Heart right ventricle (tissue), 16 donors: ENCODE data around the gene SPDYE4. TPM values are rescaled to one million over a fixed set of nuclear protein-coding genes. Genes with fewer than 3 reads are reported as not detected.

Experiments used
- ATAC-seq, 8 donors: fragments of 200-7000 bp; cut with Tn5 transposase; one replicate each; pipeline ENCODE4 v1.9.1; 2020; ENCODE audit warnings: mild to moderate bottlenecking in 8 of 8, moderate library complexity in 8 of 8, moderate number of reproducible peaks in 1 of 8
- DNase-seq, 2 donors: peaks; one replicate each; pipeline ENCODE4 v3.0.0-alpha.2; 2020
- H3K27ac ChIP-seq, 10 donors: fragments of 200-600 bp; sonication (generic) in 2 of 10; one replicate each; pipeline versions ENCODE4 v1.5.0 to v1.8.0; 2020 to 2022; ENCODE audit warnings: mild to moderate bottlenecking in 3 of 10
- H3K27me3 ChIP-seq, 7 donors: fragments of 200-600 bp; one replicate each; pipeline ENCODE4 v1.8.0; 2021 to 2022; ENCODE audit warnings: mild to moderate bottlenecking in 2 of 7
- H3K36me3 ChIP-seq, 9 donors: fragments of 200-600 bp; sonication (generic) in 1 of 9; one replicate each; pipeline versions ENCODE4 v1.5.0 to v1.8.0; 2020 to 2022; ENCODE audit warnings: mild to moderate bottlenecking in 2 of 9
- H3K4me1 ChIP-seq, 9 donors: fragments of 200-600 bp; sonication (generic) in 1 of 9; one replicate each; pipeline versions ENCODE4 v1.5.0 to v1.8.0; 2020 to 2022; ENCODE audit warnings: mild to moderate bottlenecking in 4 of 9
- H3K4me3 ChIP-seq, 10 donors: fragments of 200-600 bp; sonication (generic) in 2 of 10; one replicate each; pipeline versions ENCODE4 v1.5.0 to v1.8.0; 2020 to 2022; ENCODE audit warnings: mild to moderate bottlenecking in 7 of 10, moderate library complexity in 2 of 10
- H3K9me3 ChIP-seq, 11 donors: fragments of 200-600 bp in 10 of 11; sonication (generic) in 2 of 11; one replicate each; pipeline versions ENCODE4 v1.5.0 to v1.8.0; 2013 to 2022; ENCODE audit warnings: mild to moderate bottlenecking in 2 of 11, control low read depth in 1 of 11, moderate library complexity in 1 of 11
- CTCF ChIP-seq, 9 donors: fragments of 200-600 bp; sonication (generic) in 2 of 9; IDR thresholded peaks; one replicate each; pipeline versions ENCODE4 v1.5.0 to v1.8.0; 2021 to 2022; ENCODE audit warnings: antibody characterized with exemption in 9 of 9, mild to moderate bottlenecking in 5 of 9, moderate library complexity in 1 of 9
- WGBS, 2 donors: extraction: QIAGEN DNeasy Blood & Tissue Kit; methylation state at CpG; one replicate each; pipeline ENCODE4 v1.1.7; 2013; ENCODE audit warnings: inconsistent platforms in 1 of 2; 5-methylcytosine and 5-hydroxymethylcytosine counted together
- intact Hi-C, 10 donors: fragments of 100-400 bp; cut with DNase I; formaldehyde crosslinking; loops; one replicate each; pipeline versions ENCODE4 v1.11.1 to v1.14.2; 2022
- polyA plus RNA-seq, 2 donors: library from polyadenylated mRNA; stranded (reverse); fragments of 200-250 nt; gene quantifications; one replicate each; pipeline ENCODE4 v1.2.3, GENCODE V29; 2013
- total RNA-seq, 10 donors: library from RNA; stranded (reverse); fragmentation: NEBNext Ultra II Directional in 3 of 10; extraction: Animal tissue kit (Norgen Biotek cat#: 25700) in 3 of 10; gene quantifications; one replicate each; pipeline versions ENCODE4 v1.2.1 to v1.2.4, GENCODE V29; 2021 to 2023
- donor health status: Arrhythmogenic right ventricular cardiomyopathy.
- donor health status: ischemic (EF 13 %, LVEDD 7.1; RV severe dilation, severe dysfunction).
- donor health status: healthy with polysubstance abuse.
- donor health status: DM: no; HTN: yes; CAD: no.
- donor health status: DM: no; HTN: no; CAD: no.
- donor health status: ischemic (EF 25% LVEDD 6.9; RV normal size, moderate dysfunction).
- donor health status: ischemic (EF 25% LVEDD 5.7; RV mildly dilated, moderate dysfunction).
- donor health status: healthy.
- donor health status: DM: yes; HTN: yes; CAD: no.
- donor health status: Ischemic cardiomyopathy.
- donor health status: ischemic (EF 35%, LVEDD 5.7; RV mildly dilated, moderate dysfunction).
- donor health status: nonischemic (EF 11% LVEDD 7.7; RV severe dilation, severe dysfunction).
- donor health status: DM: yes; HTN: yes; CAD: no.
- donor health status: PGD.
- donor health status: ischemic (EF 29% LVEDD 5.4; RV normal size, mild dysfunction).
- donor health status: nonischemic (EF 23%, LVEDD 6.1; RV moderate dilation, normal function).

Gene SPDYE4
- total and polyA plus RNA-seq, 12 donors = not detected

DNA sequence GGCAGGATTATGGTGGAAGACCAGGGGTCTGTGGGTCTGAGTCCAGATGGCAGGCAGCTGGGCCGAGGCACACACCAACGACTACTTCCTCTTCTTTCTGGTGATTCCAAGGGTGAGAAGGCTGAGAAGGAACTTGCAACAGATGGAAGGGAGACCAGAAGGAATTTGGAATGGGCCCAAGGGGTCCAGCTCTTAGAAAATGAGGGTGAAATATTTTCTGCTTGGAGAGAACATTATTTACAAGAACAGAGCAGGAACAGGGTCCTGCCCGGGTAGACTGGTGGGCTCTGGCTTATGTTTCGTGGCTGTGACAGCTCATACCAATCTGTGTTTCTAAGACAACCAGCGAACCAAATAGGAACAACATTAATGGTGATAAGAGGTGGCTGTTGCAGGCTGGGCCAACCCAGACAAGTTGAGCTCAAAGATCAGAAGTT is 50.3 kb downstream of the SPDYE4 start:
- Histone ChIP-seq H3K4me1 (peaks cover 0 to 30% (median 9%) of the 10 kb centered on the region in 9 donors), H3K27ac (peak overlapping the region in 7 of 10 donors; percentile 14 to 74 (median 55)), H3K4me3 (no peak overlapping the region), H3K36me3 (no peaks in the 10 kb centered on the region), H3K9me3 (peaks cover 0 to 7% (median 0%) of the 10 kb centered on the region in 11 donors), H3K27me3 (no peaks in the 10 kb centered on the region)
- 27 to 30% methylated on average over 5 of the region's 5 CpGs for WGBS, 2 donors
- TF ChIP-seq CTCF (IDR thresholded peaks at IDR 0.05) = no peak
- ATAC-seq (peak; percentile 62 to 88 (median 84)), DNase-seq (peak in 1 of 2 donors; percentile 29)
- intact Hi-C loops = no loop called here

GRCh38 chr17:8707332-8708024 is 50.9 kb downstream of the SPDYE4 start:
- H3K27me3 ChIP-seq = no peaks in the 10 kb centered on the region
- H3K9me3 ChIP-seq = peaks cover 0 to 11% (median 0%) of the 10 kb centered on the region in 11 donors
- H3K36me3 ChIP-seq = no peaks in the 10 kb centered on the region
- no peak overlapping the region for H3K4me3 ChIP-seq
- peak overlapping the region in 7 of 10 donors; percentile 30 to 74 (median 55) for H3K27ac ChIP-seq
- 60 to 67% methylated on average over 11 of the region's 11 CpGs for whole genome bisulfite sequencing, 2 donors
- intact Hi-C loops = no loop called here
- peaks cover 0 to 30% (median 9%) of the 10 kb centered on the region in 9 donors for H3K4me1 ChIP-seq
- ATAC-seq (peak; percentile 26 to 59 (median 37)), DNase-seq (no peak)
- TF ChIP-seq CTCF (IDR thresholded peaks at IDR 0.05) = no peak

DNA sequence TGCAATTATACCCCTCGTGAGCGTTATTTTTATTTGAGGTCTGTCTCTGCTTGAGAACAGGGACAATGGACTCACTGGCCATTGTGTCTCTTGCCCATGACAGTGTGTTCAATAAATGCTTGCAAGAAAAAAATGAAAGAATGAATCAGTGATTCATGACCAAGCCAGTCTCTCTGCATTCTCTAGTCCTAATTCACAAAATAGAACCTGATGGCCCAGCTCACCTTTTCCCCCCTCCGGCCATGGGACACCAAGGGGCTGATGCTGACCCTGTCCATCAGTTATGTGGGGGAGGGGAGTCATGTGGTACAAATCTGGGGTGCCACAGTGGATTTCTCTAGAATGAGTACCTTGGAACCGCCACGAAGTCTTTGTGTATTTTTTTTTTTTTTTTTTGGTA is 51.9 kb downstream of the SPDYE4 start:
- peak overlapping the region in 2 of 10 donors; percentile 30 to 57 for H3K27ac ChIP-seq
- ATAC-seq (no peak), DNase-seq (no peak)
- intact Hi-C loops = no loop called here
- no peaks in the 10 kb centered on the region for H3K27me3 ChIP-seq
- H3K9me3 ChIP-seq = peaks cover 0 to 11% (median 0%) of the 10 kb centered on the region in 11 donors
- peaks cover 0 to 30% (median 9%) of the 10 kb centered on the region in 9 donors for H3K4me1 ChIP-seq
- TF ChIP-seq CTCF (IDR thresholded peaks at IDR 0.05) = no peak
- no peaks in the 10 kb centered on the region for H3K36me3 ChIP-seq
- 94 to 99% methylated on average over 5 of the region's 5 CpGs for WGBS, 2 donors
- H3K4me3 ChIP-seq = no peak overlapping the region

- intact Hi-C loops = no loop called here
- Histone ChIP-seq H3K4me1 (peaks cover 0 to 29% (median 9%) of the 10 kb centered on the region in 9 donors), H3K9me3 (peaks cover 0 to 11% (median 0%) of the 10 kb centered on the region in 11 donors), H3K36me3 (no peaks in the 10 kb centered on the region), H3K27me3 (no peaks in the 10 kb centered on the region), H3K4me3 (no peak overlapping the region), H3K27ac (no peak overlapping the region)
- DNase-seq (no peak), ATAC-seq (no peak)
- WGBS, 2 donors = 93 to 96% methylated on average over 5 of the region's 5 CpGs
- no peak for TF ChIP-seq CTCF (IDR thresholded peaks at IDR 0.05)
Observed at GRCh38 chr17:8705427-8705826, 52.9 kb downstream of the SPDYE4 start.
